PC-3 (cell line): ENCODE results near the gene ZSCAN12. TPM values are rescaled to one million over a fixed set of nuclear protein-coding genes. Genes with fewer than 3 reads are reported as not detected.

ENCODE experiments used
- ATAC-seq: fragments of 200-7000 bp; cut with Tn5 transposase; 2 replicates; pipeline ENCODE4 v1.9.1; 2020; ENCODE audit warnings: mild to moderate bottlenecking, moderate library complexity
- BruUV-seq: library from RNA; stranded (reverse); fragments of 400-500 nt; replicated peaks from 2 replicates; lab custom pipeline; 2021; lab: Mats Ljungman, UMichigan
- CTCF ChIA-PET: fragments of 300-600 bp; sonication (Branson Sonifier 250); formaldehyde crosslinking; loops from one replicate; lab custom pipeline; 2022; ENCODE audit warnings: antibody characterized with exemption; lab: Charles Lee
- POLR2A ChIA-PET: fragments of 300-600 bp; sonication (Branson Sonifier 250); formaldehyde crosslinking; loops from one replicate; lab custom pipeline; 2022; ENCODE audit warnings: antibody characterized with exemption; ENCODE audit not compliant: unreplicated experiment; lab: Charles Lee
- DNase-seq: peaks from one replicate; pipeline ENCODE4 v3.0.0-alpha.2; 2015
- H2AFZ ChIP-seq: fragments of 300-600 bp; sonication (generic); 2 replicates; pipeline ENCODE4 v1.6.0; 2016; ENCODE audit warnings: antibody characterized with exemption, low read length
- H3F3A ChIP-seq: fragments of 300-600 bp; sonication (generic); one replicate; pipeline ENCODE4 v1.6.0; 2017; ENCODE audit warnings: antibody characterized with exemption, low read length, control low read depth, mild to moderate bottlenecking; ENCODE audit not compliant: unreplicated experiment
- H3K27ac ChIP-seq: fragments of 300-600 bp; sonication (generic); 2 replicates; pipeline ENCODE4 v1.5.1; 2016; ENCODE audit warnings: mild to moderate bottlenecking, low read length
- H3K27me3 ChIP-seq: fragments of 300-600 bp; sonication (generic); 2 replicates; pipeline ENCODE4 v1.6.1; 2016; ENCODE audit warnings: low read length, mixed read lengths
- H3K36me3 ChIP-seq: fragments of 300-600 bp; sonication (generic); 2 replicates; pipeline ENCODE4 v1.6.1; 2016; ENCODE audit warnings: low read depth, mixed run types, low read length, mixed read lengths
- H3K4me1 ChIP-seq: fragments of 300-600 bp; sonication (generic); 2 replicates; pipeline ENCODE4 v1.5.1; 2016; ENCODE audit warnings: low read length; ENCODE audit not compliant: insufficient read depth
- H3K4me2 ChIP-seq: fragments of 300-600 bp; sonication (generic); 2 replicates; pipeline ENCODE4 v1.6.0; 2016; ENCODE audit warnings: low read length
- H3K4me3 ChIP-seq: fragments of 300-600 bp; sonication (generic); 2 replicates; pipeline ENCODE4 v1.5.1; 2016; ENCODE audit warnings: mild to moderate bottlenecking, low read length, mixed read lengths
- H3K79me2 ChIP-seq: fragments of 300-600 bp; sonication (generic); 2 replicates; pipeline ENCODE4 v1.6.1; 2017; ENCODE audit warnings: low read length, mixed read lengths
- H3K9ac ChIP-seq: fragments of 300-600 bp; sonication (generic); 2 replicates; pipeline ENCODE4 v1.6.0; 2016; ENCODE audit warnings: mild to moderate bottlenecking, low read length
- H3K9me2 ChIP-seq: fragments of 300-600 bp; sonication (generic); replicated peaks from 2 replicates; pipeline ENCODE4 v1.6.1; 2016; ENCODE audit warnings: mixed run types, low read length, mixed read lengths
- H3K9me3 ChIP-seq: fragments of 300-600 bp; sonication (generic); 2 replicates; pipeline ENCODE4 v1.6.1; 2016; ENCODE audit warnings: low read length, mixed read lengths
- H4K20me1 ChIP-seq: fragments of 300-600 bp; sonication (generic); 2 replicates; pipeline ENCODE4 v1.6.1; 2016; ENCODE audit warnings: low read length, mixed read lengths
- EZH2 ChIP-seq: fragments of 300-600 bp; sonication (generic); IDR thresholded peaks from one replicate; pipeline ENCODE4 v1.6.1; 2017; ENCODE audit warnings: antibody characterized with exemption, mild to moderate bottlenecking, low read length; ENCODE audit not compliant: unreplicated experiment
- EZH2phosphoT487 ChIP-seq: fragments of 300-600 bp; sonication (generic); IDR thresholded peaks from 2 replicates; pipeline ENCODE4 v1.6.1; 2018; ENCODE audit warnings: mild to moderate bottlenecking, antibody characterized with exemption, low read length, borderline replicate concordance
- intact Hi-C: fragments of 100-400 bp; cut with micrococcal nuclease; formaldehyde crosslinking; loops from 2 replicates; pipeline ENCODE4 v1.9.0; 2023
- total RNA-seq: library from RNA; depleted of rRNA; stranded (reverse); fragments of >200 nt; gene quantifications from 2 replicates; pipeline ENCODE4 v1.2.3, GENCODE V29; 2014
- TF ChIP-seq, protein P1 (sequence below): fragments of 300-600 bp; sonication (generic); conservative IDR thresholded peaks from 2 replicates; pipeline ENCODE4 v1.5.1; 2017; ENCODE audit warnings: antibody characterized with exemption, low read depth, mild to moderate bottlenecking, low read length

ZSCAN12 gene
- total RNA-seq, 1 experiment from 2014 or later = 0.95 TPM

DNA sequence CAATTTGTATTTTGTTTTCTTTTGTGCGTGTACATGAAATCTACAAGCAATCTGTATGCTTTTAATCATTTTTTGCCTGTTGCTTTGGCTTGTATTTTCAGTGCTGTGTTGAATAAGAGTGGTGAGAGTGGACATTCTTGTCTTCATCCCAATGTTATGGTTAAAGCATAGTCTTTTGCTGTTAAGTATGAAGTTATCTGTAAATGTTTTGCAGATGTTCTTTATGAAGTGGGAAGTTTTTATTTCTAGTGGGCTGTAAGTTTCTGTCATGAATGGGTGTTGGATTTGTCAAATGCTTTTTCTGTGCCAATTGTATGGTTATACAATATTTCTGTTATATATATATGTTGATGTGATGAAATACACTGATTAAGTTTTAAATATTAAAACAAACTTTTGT, 25.6 kb downstream of the ZSCAN12 start:
- H3K79me2 ChIP-seq = no peaks in the 10 kb centered on the region
- H3K4me3 ChIP-seq = no peak overlapping the region
- H3K27ac ChIP-seq = no peak overlapping the region
- peaks cover 2% of the 10 kb centered on the region; the same call in 1 of the 2 replicates for H3K36me3 ChIP-seq
- H4K20me1 ChIP-seq = no peaks in the 10 kb centered on the region
- no peak overlapping the region for H3K9ac ChIP-seq
- DNase-seq = no peak
- no TSS peak for BruUV-seq
- ATAC-seq = no peak
- TF ChIP-seq EZH2 (no peak), EZH2phosphoT487 (no peak)
- TF ChIP-seq, protein P1, sequence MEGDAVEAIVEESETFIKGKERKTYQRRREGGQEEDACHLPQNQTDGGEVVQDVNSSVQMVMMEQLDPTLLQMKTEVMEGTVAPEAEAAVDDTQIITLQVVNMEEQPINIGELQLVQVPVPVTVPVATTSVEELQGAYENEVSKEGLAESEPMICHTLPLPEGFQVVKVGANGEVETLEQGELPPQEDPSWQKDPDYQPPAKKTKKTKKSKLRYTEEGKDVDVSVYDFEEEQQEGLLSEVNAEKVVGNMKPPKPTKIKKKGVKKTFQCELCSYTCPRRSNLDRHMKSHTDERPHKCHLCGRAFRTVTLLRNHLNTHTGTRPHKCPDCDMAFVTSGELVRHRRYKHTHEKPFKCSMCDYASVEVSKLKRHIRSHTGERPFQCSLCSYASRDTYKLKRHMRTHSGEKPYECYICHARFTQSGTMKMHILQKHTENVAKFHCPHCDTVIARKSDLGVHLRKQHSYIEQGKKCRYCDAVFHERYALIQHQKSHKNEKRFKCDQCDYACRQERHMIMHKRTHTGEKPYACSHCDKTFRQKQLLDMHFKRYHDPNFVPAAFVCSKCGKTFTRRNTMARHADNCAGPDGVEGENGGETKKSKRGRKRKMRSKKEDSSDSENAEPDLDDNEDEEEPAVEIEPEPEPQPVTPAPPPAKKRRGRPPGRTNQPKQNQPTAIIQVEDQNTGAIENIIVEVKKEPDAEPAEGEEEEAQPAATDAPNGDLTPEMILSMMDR = no peak
- H3F3A ChIP-seq = no peaks in the 10 kb centered on the region
- H3K4me2 ChIP-seq = no peak overlapping the region
- intact Hi-C loops = no loop called here
- ChIA-PET CTCF (no interaction called here), POLR2A (no interaction called here)
- H3K9me3 ChIP-seq = no peaks in the 10 kb centered on the region
- no peaks in the 10 kb centered on the region for H3K9me2 ChIP-seq
- no peaks in the 10 kb centered on the region for H3K4me1 ChIP-seq
- no peak overlapping the region for H2AFZ ChIP-seq
- no peaks in the 10 kb centered on the region for H3K27me3 ChIP-seq

DNA sequence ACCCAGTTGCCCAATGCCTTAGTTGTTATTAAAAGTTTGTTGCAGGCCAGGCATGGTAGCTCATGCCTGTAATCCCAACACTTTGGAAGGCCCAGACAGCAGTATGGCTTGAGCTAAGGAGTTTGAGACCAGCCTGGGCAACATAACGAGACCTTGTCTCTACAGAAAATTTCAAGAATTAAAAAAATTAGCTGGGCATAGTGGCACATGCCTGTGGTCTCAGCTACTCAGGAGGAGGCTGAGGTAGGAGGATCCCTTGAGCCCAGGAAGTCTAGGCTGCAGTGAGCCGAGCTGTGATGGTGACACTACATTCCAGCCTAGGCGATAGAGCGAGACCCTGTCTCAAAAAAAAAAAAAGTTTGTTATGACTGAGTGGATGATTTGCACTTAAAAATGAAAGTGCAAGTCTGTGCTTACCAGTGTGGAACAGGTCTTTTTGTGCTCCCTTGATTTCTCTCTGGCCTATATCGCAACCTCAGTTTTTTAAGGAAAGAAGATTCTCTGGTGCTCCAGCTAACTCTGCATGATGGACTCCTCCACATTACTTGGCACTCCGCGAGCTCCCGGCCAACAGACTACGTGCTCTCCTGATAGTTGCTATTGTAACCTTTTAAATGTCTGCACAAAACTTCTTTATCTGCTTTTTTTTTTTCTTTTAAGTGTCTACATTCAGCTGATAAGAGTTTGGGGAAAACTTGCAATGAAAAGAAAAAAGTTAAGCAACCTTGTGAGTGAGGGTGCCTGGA, 27.7 kb downstream of the ZSCAN12 start:
- H3K9ac ChIP-seq = no peak overlapping the region
- no peaks in the 10 kb centered on the region for H3F3A ChIP-seq
- no peaks in the 10 kb centered on the region for H4K20me1 ChIP-seq
- no peak for DNase-seq
- H3K79me2 ChIP-seq = no peaks in the 10 kb centered on the region
- no peak for ATAC-seq
- H3K27ac ChIP-seq = no peak overlapping the region
- H3K36me3 ChIP-seq = no peaks in the 10 kb centered on the region
- no peak overlapping the region for H3K4me3 ChIP-seq
- intact Hi-C loops = no loop called here
- no peaks in the 10 kb centered on the region for H3K4me1 ChIP-seq
- ChIA-PET POLR2A (interaction anchor here (0.7 kb wide), 1 partner anchor 105 kb away, joined by 6 read pairs; the partner anchor contains the start of gene ZSCAN26), CTCF (no interaction called here)
- H2AFZ ChIP-seq = no peak overlapping the region
- no peaks in the 10 kb centered on the region for H3K9me2 ChIP-seq
- no peaks in the 10 kb centered on the region for H3K9me3 ChIP-seq
- H3K27me3 ChIP-seq = no peaks in the 10 kb centered on the region
- H3K4me2 ChIP-seq = no peak overlapping the region
- BruUV-seq = no TSS peak
- TF ChIP-seq EZH2 = no peak
- TF ChIP-seq, protein P1 = no peak
- no peak for TF ChIP-seq EZH2phosphoT487

DNA sequence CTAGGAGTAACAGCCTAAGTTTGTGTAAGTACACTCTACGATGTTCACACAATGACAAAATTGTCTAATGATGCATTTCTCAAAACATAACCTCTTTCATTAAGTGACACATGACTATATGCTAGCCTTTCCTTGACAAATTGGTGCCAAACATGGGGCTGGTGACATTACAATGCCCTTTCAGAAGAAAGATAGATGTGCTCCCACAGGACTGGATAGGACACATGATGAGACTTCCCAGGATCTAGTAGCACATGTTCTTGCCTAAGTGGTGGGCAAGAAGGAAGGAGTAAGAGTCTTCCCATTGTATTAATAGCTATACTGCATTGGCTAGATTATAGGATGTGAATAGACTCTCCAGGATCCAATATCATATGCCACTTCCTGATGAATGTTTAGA, 28.3 kb downstream of the ZSCAN12 start:
- no peaks in the 10 kb centered on the region for H3K9me2 ChIP-seq
- no peak overlapping the region for H3K4me3 ChIP-seq
- DNase-seq (no peak), ATAC-seq (no peak)
- intact Hi-C loops = no loop called here
- no peak overlapping the region for H3K27ac ChIP-seq
- TSS peak; percentile 11 for BruUV-seq
- no peaks in the 10 kb centered on the region for H3K4me1 ChIP-seq
- no peaks in the 10 kb centered on the region for H3K27me3 ChIP-seq
- H3K9ac ChIP-seq = no peak overlapping the region
- H3K36me3 ChIP-seq = no peaks in the 10 kb centered on the region
- no peaks in the 10 kb centered on the region for H3K79me2 ChIP-seq
- CTCF ChIA-PET = no interaction called here
- no peak overlapping the region for H3K4me2 ChIP-seq
- H3K9me3 ChIP-seq = no peaks in the 10 kb centered on the region
- TF ChIP-seq, protein P1 = no peak
- no peak for TF ChIP-seq EZH2phosphoT487
- TF ChIP-seq EZH2 = no peak
- H4K20me1 ChIP-seq = no peaks in the 10 kb centered on the region
- no peak overlapping the region for H2AFZ ChIP-seq
- POLR2A ChIA-PET = no interaction called here
- no peaks in the 10 kb centered on the region for H3F3A ChIP-seq
